K562 (cell line): ENCODE results near the gene CDSN. TPM values are rescaled to one million over a fixed set of nuclear protein-coding genes. Genes with fewer than 3 reads are reported as not detected.

Experiments
- E2F3 ChIP-seq: fragments of 250-450 bp; sonication (Bioruptor Pico); IDR thresholded peaks from 2 replicates; pipeline ENCODE4 v1.4.0; 2020; ENCODE audit warnings: mild to moderate bottlenecking
- EP400 ChIP-seq: fragments of 450-650 bp; IDR thresholded peaks from 2 replicates; pipeline ENCODE4 v1.6.1; 2017; ENCODE audit warnings: antibody characterized with exemption, mild to moderate bottlenecking, moderate library complexity
- ETS2 ChIP-seq: IDR thresholded peaks from 2 replicates; pipeline ENCODE4 v1.6.1; 2016; ENCODE audit warnings: borderline replicate concordance, missing genetic modification characterization, mild to moderate bottlenecking, moderate library complexity, missing compliant biosample characterization; ENCODE audit not compliant: poor library complexity, severe bottlenecking
- EWSR1 ChIP-seq: fragments of 450-650 bp; IDR thresholded peaks from 2 replicates; pipeline ENCODE4 v1.6.1; 2018; ENCODE audit warnings: borderline replicate concordance, mild to moderate bottlenecking, low read depth, moderate library complexity; ENCODE audit not compliant: partially characterized antibody
- GATA2 ChIP-seq: sonication (generic); formaldehyde crosslinking; IDR thresholded peaks from 2 replicates; pipeline ENCODE4 v1.4.0; 2020; ENCODE audit warnings: mild to moderate bottlenecking, missing genetic modification reagents
- IRF2 ChIP-seq: sonication (generic); formaldehyde crosslinking; IDR thresholded peaks from 2 replicates; pipeline ENCODE4 v1.8.1; 2022; ENCODE audit warnings: mild to moderate bottlenecking, missing genetic modification reagents
- JUND ChIP-seq, 2 experiments: IDR thresholded peaks; 2 replicates in 1 of 2; 3 replicates in 1 of 2; pipeline ENCODE4 v1.6.1; 2011; ENCODE audit warnings: borderline replicate concordance in 2 of 2, low read depth in 2 of 2, low read length in 2 of 2, improper control_type of control experiment in 1 of 2, missing biosample characterization in 1 of 2, missing genetic modification characterization in 1 of 2, missing genetic modification reagents in 1 of 2
- MBD2 ChIP-seq: sonication (generic); IDR thresholded peaks from 2 replicates; pipeline ENCODE4 v1.6.1; 2016; ENCODE audit warnings: low read depth, borderline replicate concordance
- MCM5 ChIP-seq: fragments of 450-650 bp; IDR thresholded peaks from 2 replicates; pipeline ENCODE4 v1.6.1; 2016; ENCODE audit warnings: low read depth
- NR1H2 ChIP-seq: sonication (generic); formaldehyde crosslinking; IDR thresholded peaks from 2 replicates; pipeline ENCODE4 v1.4.0; 2020; ENCODE audit warnings: mild to moderate bottlenecking, missing genetic modification reagents
- SMC3 ChIP-seq: conservative IDR thresholded peaks from 2 replicates; pipeline ENCODE4 v1.6.1; 2011; ENCODE audit warnings: low read depth, low read length, improper control_type of control experiment; ENCODE audit not compliant: insufficient read depth
- SNIP1 ChIP-seq: fragments of 450-650 bp; IDR thresholded peaks from 2 replicates; pipeline ENCODE4 v1.7.1; 2017; ENCODE audit warnings: low read depth, mild to moderate bottlenecking
- SUPT5H ChIP-seq: fragments of 450-650 bp; IDR thresholded peaks from 2 replicates; pipeline ENCODE4 v1.6.1; 2016
- TFAM ChIP-seq: fragments of 250-450 bp; sonication (Bioruptor Pico); conservative IDR thresholded peaks from 2 replicates; pipeline ENCODE4 v1.5.0; 2021; ENCODE audit warnings: mild to moderate bottlenecking, moderate library complexity
- XRCC3 ChIP-seq: fragments of 450-650 bp; IDR thresholded peaks from 2 replicates; pipeline ENCODE4 v1.6.1; 2017; ENCODE audit warnings: mild to moderate bottlenecking, moderate library complexity
- ZNF165 ChIP-seq: fragments of 250-450 bp; sonication (Bioruptor Pico); IDR thresholded peaks from 2 replicates; pipeline ENCODE4 v1.4.0; 2020; ENCODE audit warnings: borderline replicate concordance
- ZNF707 ChIP-seq: fragments of 250-450 bp; sonication (Bioruptor Pico); conservative IDR thresholded peaks from 2 replicates; pipeline ENCODE4 v1.8.0; 2022; ENCODE audit warnings: inconsistent platforms, mild to moderate bottlenecking, moderate library complexity
- polyA plus RNA-seq, 8 experiments: library from polyadenylated mRNA; depleted of rRNA in 4 of 8; stranded (reverse) in 5 of 8; unstranded in 3 of 8; fragments of >200 nt; fragmentation: Nextera tagmentation in 2 of 8; fragmentation: Illumina TruSeq in 1 of 8; extraction: Ambion mirVana in 2 of 8; extraction: Trizol in 1 of 8; gene quantifications; 2 replicates each; pipeline versions ENCODE4 v1.2.1 to v1.2.3, GENCODE V29; 2011 to 2014; ENCODE audit warnings: inconsistent platforms in 1 of 8, missing spikeins in 1 of 8
- total RNA-seq, 7 experiments: library from RNA; depleted of rRNA in 6 of 7; stranded (reverse); fragments of >200 nt in 6 of 7; fragmentation: Illumina TruSeq in 2 of 7; extraction: Trizol in 2 of 7; gene quantifications; 2 replicates each; pipeline versions ENCODE4 v1.2.1 to v1.2.3, GENCODE V29; 2011 to 2021; ENCODE audit warnings: low replicate concordance in 1 of 7
- TF ChIP-seq, protein P1 (sequence below), 2 experiments: fragments of 450-650 bp in 1 of 2; IDR thresholded peaks; 2 replicates each; pipeline ENCODE4 v1.6.1; 2011 to 2017; ENCODE audit warnings: low read depth in 2 of 2, antibody characterized with exemption in 1 of 2, borderline replicate concordance in 1 of 2, low read length in 1 of 2, mild to moderate bottlenecking in 1 of 2, mixed read lengths in 1 of 2; ENCODE audit not compliant: control insufficient read depth in 1 of 2
- TF ChIP-seq, protein P2 (sequence below): sonication (generic); formaldehyde crosslinking; IDR thresholded peaks from 2 replicates; pipeline ENCODE4 v1.9.0; 2022; ENCODE audit warnings: mild to moderate bottlenecking, missing genetic modification reagents
- TF ChIP-seq, protein P3 (sequence below): fragments of 250-450 bp; sonication (Bioruptor Pico); IDR thresholded peaks from 2 replicates; pipeline ENCODE4 v1.9.0; 2021; ENCODE audit warnings: mild to moderate bottlenecking

CDSN gene
- total and polyA plus RNA-seq, 9 of the 15 experiments (the other 6 are each of a cell fraction or from before 2014, with no cell fraction given) = not detected

DNA sequence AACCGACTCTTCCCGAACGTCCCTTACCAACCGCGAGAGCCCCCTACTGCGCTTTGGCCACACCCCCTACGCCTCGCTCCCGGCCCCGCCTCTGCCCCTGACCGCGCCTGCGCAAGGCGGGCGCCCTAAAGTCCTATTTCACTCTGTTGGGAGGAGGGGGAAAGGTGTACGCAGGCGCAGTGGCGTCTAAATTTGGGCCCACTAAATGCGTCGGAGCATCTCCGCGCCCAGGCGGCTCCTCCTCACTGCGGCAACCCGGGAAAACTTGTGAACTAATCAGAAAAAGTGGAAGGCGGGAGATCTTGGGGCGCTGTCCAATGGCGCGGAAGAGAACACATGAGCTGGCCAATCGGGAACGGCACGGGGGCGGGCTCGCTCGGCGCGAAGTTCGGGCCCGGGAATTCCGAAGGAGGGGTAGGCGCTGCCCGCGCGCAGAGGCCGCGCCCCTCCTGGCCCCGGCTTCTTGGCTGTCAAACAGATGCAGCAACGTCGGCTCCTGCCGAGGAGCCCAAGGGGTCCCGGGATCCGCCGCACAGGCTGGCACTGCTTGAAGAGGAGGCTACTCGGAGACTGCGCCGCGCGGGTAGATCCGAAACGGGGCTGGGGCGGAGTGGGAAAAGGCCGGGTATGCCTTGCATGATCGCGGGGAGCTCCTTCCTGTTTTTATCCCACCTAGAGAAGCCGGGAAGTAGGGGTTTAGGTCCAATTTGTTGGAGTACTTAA is 38.1 kb upstream of the CDSN start, which contains the start of gene TCF19 (continued):
- TF ChIP-seq, protein P1, sequence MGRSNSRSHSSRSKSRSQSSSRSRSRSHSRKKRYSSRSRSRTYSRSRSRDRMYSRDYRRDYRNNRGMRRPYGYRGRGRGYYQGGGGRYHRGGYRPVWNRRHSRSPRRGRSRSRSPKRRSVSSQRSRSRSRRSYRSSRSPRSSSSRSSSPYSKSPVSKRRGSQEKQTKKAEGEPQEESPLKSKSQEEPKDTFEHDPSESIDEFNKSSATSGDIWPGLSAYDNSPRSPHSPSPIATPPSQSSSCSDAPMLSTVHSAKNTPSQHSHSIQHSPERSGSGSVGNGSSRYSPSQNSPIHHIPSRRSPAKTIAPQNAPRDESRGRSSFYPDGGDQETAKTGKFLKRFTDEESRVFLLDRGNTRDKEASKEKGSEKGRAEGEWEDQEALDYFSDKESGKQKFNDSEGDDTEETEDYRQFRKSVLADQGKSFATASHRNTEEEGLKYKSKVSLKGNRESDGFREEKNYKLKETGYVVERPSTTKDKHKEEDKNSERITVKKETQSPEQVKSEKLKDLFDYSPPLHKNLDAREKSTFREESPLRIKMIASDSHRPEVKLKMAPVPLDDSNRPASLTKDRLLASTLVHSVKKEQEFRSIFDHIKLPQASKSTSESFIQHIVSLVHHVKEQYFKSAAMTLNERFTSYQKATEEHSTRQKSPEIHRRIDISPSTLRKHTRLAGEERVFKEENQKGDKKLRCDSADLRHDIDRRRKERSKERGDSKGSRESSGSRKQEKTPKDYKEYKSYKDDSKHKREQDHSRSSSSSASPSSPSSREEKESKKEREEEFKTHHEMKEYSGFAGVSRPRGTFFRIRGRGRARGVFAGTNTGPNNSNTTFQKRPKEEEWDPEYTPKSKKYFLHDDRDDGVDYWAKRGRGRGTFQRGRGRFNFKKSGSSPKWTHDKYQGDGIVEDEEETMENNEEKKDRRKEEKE (IDR thresholded peaks at IDR 0.05; ENCODE audit: borderline replicate concordance in 1 of 2, control insufficient read depth in 1 of 2, low read depth in 2 of 2, low read length in 1 of 2) = no peak
- TF ChIP-seq GATA2 (CRISPR knock-in tag) (no peak), MCM5 (no peak), SUPT5H (peak; percentile 7), ZNF165 (CRISPR knock-in tag) (no peak; the same call in 1 of the 2 replicates), EP400 (no peak; the same call in 1 of the 2 replicates), ETS2 (tag) (no peak), NR1H2 (CRISPR knock-in tag) (0 out of 2 replicates have a peak, but pooled peaks have one; percentile 54), MBD2 (peak; percentile 99), IRF2 (CRISPR knock-in tag) (no peak), SMC3 (no peak), TFAM (no peak), E2F3 (CRISPR knock-in tag) (peak; percentile 93), SNIP1 (no peak), JUND (IDR thresholded peaks at IDR 0.05; ENCODE audit: borderline replicate concordance, low read depth, low read length) (peak; percentile 10; the same call in 1 of the 2 replicates), JUND (tag; IDR thresholded peaks at IDR 0.05; ENCODE audit: borderline replicate concordance, low read depth, low read length) (no peak; the same call in 2 of the 3 replicates), XRCC3 (no peak), ZNF707 (CRISPR knock-in tag) (no peak), EWSR1 (no peak)
- TF ChIP-seq, protein P2, sequence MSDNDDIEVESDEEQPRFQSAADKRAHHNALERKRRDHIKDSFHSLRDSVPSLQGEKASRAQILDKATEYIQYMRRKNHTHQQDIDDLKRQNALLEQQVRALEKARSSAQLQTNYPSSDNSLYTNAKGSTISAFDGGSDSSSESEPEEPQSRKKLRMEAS (CRISPR knock-in tag) = peak; percentile 63; the same call in 1 of the 2 replicates
- TF ChIP-seq, protein P3, sequence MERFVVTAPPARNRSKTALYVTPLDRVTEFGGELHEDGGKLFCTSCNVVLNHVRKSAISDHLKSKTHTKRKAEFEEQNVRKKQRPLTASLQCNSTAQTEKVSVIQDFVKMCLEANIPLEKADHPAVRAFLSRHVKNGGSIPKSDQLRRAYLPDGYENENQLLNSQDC (CRISPR knock-in tag) = no peak
